HEK293 (cell line): Measurements from ENCODE around the gene SNAPC5.

Experiments
- CTCF ChIA-PET: fragments of 350-600 bp; formaldehyde crosslinking; extraction: SDS; loops from one replicate; lab custom pipeline; 2021; ENCODE audit warnings: antibody characterized with exemption; lab: Yijun Ruan, JAX
- POLR2A ChIA-PET: fragments of 300-600 bp; formaldehyde crosslinking; extraction: SDS; loops from one replicate; lab custom pipeline; 2020; ENCODE audit warnings: antibody characterized with exemption, inconsistent platforms; lab: Yijun Ruan, JAX
- H3K27ac ChIP-seq: fragments of 200-500 bp; sonication (Bioruptor generic); 2 replicates; pipeline ENCODE4 v1.5.1; 2014; ENCODE audit warnings: low read depth, low read length, control low read depth, inconsistent platforms; ENCODE audit errors: extremely low read depth
- H3K36me3 ChIP-seq, 2 experiments: fragments of 200-500 bp in 1 of 2; sonication (Bioruptor generic) in 1 of 2; 1 replicate in 1 of 2; 2 replicates in 1 of 2; pipeline ENCODE4 v1.5.1; 2014 to 2017; ENCODE audit warnings: inconsistent platforms in 2 of 2, low read length in 2 of 2; ENCODE audit not compliant: control insufficient read depth in 2 of 2, insufficient read depth in 1 of 2
- H3K4me1 ChIP-seq: fragments of 200-500 bp; sonication (Bioruptor generic); 2 replicates; pipeline ENCODE4 v1.5.1; 2014; ENCODE audit warnings: mild to moderate bottlenecking, low read length, inconsistent platforms; ENCODE audit not compliant: control insufficient read depth, insufficient read depth
- H3K4me3 ChIP-seq: 2 replicates; pipeline ENCODE4 v1.5.1; 2011; ENCODE audit warnings: low read depth, mild to moderate bottlenecking, control low read depth, low read length, moderate library complexity
- H3K9me3 ChIP-seq: fragments of 200-500 bp; sonication (Bioruptor generic); 2 replicates; pipeline ENCODE4 v1.5.1; 2014; ENCODE audit warnings: low read depth, low read length, inconsistent platforms; ENCODE audit not compliant: control insufficient read depth, insufficient read depth
- HOXA7 ChIP-seq: sonication (generic); formaldehyde crosslinking; IDR thresholded peaks from 2 replicates; pipeline ENCODE4 v1.8.1; 2022; ENCODE audit warnings: missing genetic modification reagents, borderline replicate concordance
- KLF16 ChIP-seq: fragments of 450-650 bp; formaldehyde crosslinking; IDR thresholded peaks from 2 replicates; pipeline ENCODE4 v1.5.1; 2017; ENCODE audit warnings: missing biosample characterization, missing genetic modification characterization
- ZBTB17 ChIP-seq: fragments of 450-650 bp; formaldehyde crosslinking; IDR thresholded peaks from 2 replicates; pipeline ENCODE4 v1.5.1; 2016; ENCODE audit warnings: missing biosample characterization, missing genetic modification characterization
- ZBTB44 ChIP-seq: fragments of 450-650 bp; IDR thresholded peaks from 2 replicates; pipeline ENCODE4 v1.5.1; 2018; ENCODE audit warnings: missing biosample characterization, mild to moderate bottlenecking, missing genetic modification characterization
- ZNF138 ChIP-seq: fragments of 450-650 bp; formaldehyde crosslinking; IDR thresholded peaks from 2 replicates; pipeline ENCODE4 v1.5.1; 2016; ENCODE audit warnings: missing biosample characterization, missing genetic modification characterization, borderline replicate concordance
- ZNF175 ChIP-seq: fragments of 450-650 bp; formaldehyde crosslinking; IDR thresholded peaks from 2 replicates; pipeline ENCODE4 v1.5.1; 2016; ENCODE audit warnings: missing biosample characterization, missing genetic modification characterization
- ZNF2 ChIP-seq: fragments of 450-650 bp; formaldehyde crosslinking; IDR thresholded peaks from 2 replicates; pipeline ENCODE4 v1.5.1; 2016; ENCODE audit warnings: missing biosample characterization, missing genetic modification characterization
- ZNF354C ChIP-seq: fragments of 450-650 bp; formaldehyde crosslinking; IDR thresholded peaks from 2 replicates; pipeline ENCODE4 v1.5.1; 2016; ENCODE audit warnings: missing biosample characterization, missing genetic modification characterization, low read depth, borderline replicate concordance
- ZNF362 ChIP-seq: fragments of 450-650 bp; formaldehyde crosslinking; IDR thresholded peaks from 2 replicates; pipeline ENCODE4 v1.5.1; 2016; ENCODE audit warnings: missing biosample characterization, missing genetic modification characterization
- ZNF561 ChIP-seq: fragments of 450-650 bp; IDR thresholded peaks from 2 replicates; pipeline ENCODE4 v1.5.1; 2018; ENCODE audit warnings: missing biosample characterization, missing genetic modification characterization, borderline replicate concordance
- ZNF571 ChIP-seq: fragments of 450-650 bp; formaldehyde crosslinking; IDR thresholded peaks from 2 replicates; pipeline ENCODE4 v1.5.0; 2017; ENCODE audit warnings: missing biosample characterization, missing genetic modification characterization
- ZNF629 ChIP-seq: fragments of 450-650 bp; formaldehyde crosslinking; IDR thresholded peaks from 2 replicates; pipeline ENCODE4 v1.5.1; 2017; ENCODE audit warnings: missing biosample characterization, missing genetic modification characterization
- ZNF654 ChIP-seq: fragments of 450-650 bp; formaldehyde crosslinking; IDR thresholded peaks from 2 replicates; pipeline ENCODE4 v1.5.1; 2016; ENCODE audit warnings: low read depth, missing biosample characterization, missing genetic modification characterization
- ZNF660 ChIP-seq: fragments of 450-650 bp; IDR thresholded peaks from 2 replicates; pipeline ENCODE4 v1.5.1; 2018; ENCODE audit warnings: missing biosample characterization, mild to moderate bottlenecking, missing genetic modification characterization
- ZNF670 ChIP-seq: fragments of 450-650 bp; formaldehyde crosslinking; IDR thresholded peaks from 2 replicates; pipeline ENCODE4 v1.5.1; 2016; ENCODE audit warnings: missing biosample characterization, missing genetic modification characterization, low read depth
- ZNF701 ChIP-seq: fragments of 450-650 bp; formaldehyde crosslinking; IDR thresholded peaks from 2 replicates; pipeline ENCODE4 v1.5.1; 2016; ENCODE audit warnings: missing biosample characterization, missing genetic modification characterization
- ZNF707 ChIP-seq: fragments of 450-650 bp; formaldehyde crosslinking; IDR thresholded peaks from 2 replicates; pipeline ENCODE4 v1.5.1; 2016; ENCODE audit warnings: missing biosample characterization, missing genetic modification characterization
- ZNF768 ChIP-seq: fragments of 450-650 bp; formaldehyde crosslinking; IDR thresholded peaks from 2 replicates; pipeline ENCODE4 v1.5.1; 2018; ENCODE audit warnings: missing biosample characterization, mild to moderate bottlenecking, missing genetic modification characterization
- TF ChIP-seq, protein P1 (sequence below): fragments of 450-650 bp; formaldehyde crosslinking; IDR thresholded peaks from 2 replicates; pipeline ENCODE4 v1.5.1; 2017; ENCODE audit warnings: missing biosample characterization, missing genetic modification characterization
- TF ChIP-seq, protein P2 (sequence below): IDR thresholded peaks from 2 replicates; pipeline ENCODE4 v1.6.1; 2011; ENCODE audit warnings: mild to moderate bottlenecking, low read depth, low read length, borderline replicate concordance
- TF ChIP-seq, protein P3 (sequence below): fragments of 450-650 bp; IDR thresholded peaks from 2 replicates; pipeline ENCODE4 v1.5.1; 2018; ENCODE audit warnings: missing biosample characterization, missing genetic modification characterization

The SNAPC5 gene

GRCh38 chr15:66498501-66499386 lies 1.2 kb upstream of the SNAPC5 start (continued):
- TF ChIP-seq KLF16 (no peak), ZNF561 (tag by site-specific recombination) (0 out of 2 replicates have a peak, but pooled peaks have one; percentile 34), ZNF571 (tag by site-specific recombination) (no peak), ZNF354C (tag by site-specific recombination) (no peak), ZNF670 (tag by site-specific recombination) (no peak), ZNF175 (tag by site-specific recombination) (no peak), ZNF660 (peak; percentile 99), ZNF362 (no peak; the same call in 1 of the 2 replicates), ZNF654 (tag by site-specific recombination) (peak; percentile 64), ZBTB44 (tag by site-specific recombination) (peak; percentile 40; the same call in 1 of the 2 replicates), ZNF701 (no peak), HOXA7 (CRISPR knock-in tag) (no peak), ZNF2 (tag by site-specific recombination) (peak; percentile 65)
- TF ChIP-seq, protein P1, sequence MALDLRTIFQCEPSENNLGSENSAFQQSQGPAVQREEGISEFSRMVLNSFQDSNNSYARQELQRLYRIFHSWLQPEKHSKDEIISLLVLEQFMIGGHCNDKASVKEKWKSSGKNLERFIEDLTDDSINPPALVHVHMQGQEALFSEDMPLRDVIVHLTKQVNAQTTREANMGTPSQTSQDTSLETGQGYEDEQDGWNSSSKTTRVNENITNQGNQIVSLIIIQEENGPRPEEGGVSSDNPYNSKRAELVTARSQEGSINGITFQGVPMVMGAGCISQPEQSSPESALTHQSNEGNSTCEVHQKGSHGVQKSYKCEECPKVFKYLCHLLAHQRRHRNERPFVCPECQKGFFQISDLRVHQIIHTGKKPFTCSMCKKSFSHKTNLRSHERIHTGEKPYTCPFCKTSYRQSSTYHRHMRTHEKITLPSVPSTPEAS (tag by site-specific recombination) = no peak
- TF ChIP-seq, protein P2, sequence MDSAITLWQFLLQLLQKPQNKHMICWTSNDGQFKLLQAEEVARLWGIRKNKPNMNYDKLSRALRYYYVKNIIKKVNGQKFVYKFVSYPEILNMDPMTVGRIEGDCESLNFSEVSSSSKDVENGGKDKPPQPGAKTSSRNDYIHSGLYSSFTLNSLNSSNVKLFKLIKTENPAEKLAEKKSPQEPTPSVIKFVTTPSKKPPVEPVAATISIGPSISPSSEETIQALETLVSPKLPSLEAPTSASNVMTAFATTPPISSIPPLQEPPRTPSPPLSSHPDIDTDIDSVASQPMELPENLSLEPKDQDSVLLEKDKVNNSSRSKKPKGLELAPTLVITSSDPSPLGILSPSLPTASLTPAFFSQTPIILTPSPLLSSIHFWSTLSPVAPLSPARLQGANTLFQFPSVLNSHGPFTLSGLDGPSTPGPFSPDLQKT = no peak

DNA sequence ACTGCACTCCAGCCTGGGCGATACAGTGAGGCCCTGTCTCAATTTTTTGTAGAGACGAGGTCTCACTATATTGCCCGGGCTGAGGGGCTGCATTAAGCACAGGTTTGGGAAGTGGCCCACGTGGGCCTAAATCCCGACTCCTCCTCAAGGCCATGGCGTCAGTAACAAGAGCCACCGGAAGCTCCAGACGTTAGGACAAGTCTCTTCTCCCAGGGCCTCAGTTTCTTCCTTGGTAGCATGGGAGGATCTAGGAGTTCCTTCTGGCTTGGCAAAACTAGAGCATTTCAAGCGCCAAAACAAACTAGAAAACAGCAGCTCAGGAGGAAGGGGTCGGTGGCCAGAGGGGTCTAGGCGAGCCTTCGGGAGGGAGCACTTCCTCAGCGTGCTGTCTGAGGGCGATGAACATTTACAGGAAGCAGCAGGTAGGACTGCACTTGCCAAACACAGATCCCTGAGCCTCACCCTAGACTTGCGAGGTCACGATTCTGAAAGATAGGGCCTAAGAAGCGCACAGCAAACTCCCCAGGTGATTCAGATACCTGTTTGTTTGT lies 536 bp downstream of the SNAPC5 start:
- H3K9me3 ChIP-seq = no peaks in the 10 kb centered on the region
- peaks cover 79 to 95% of the 10 kb centered on the region in 2 experiments for H3K36me3 ChIP-seq
- CTCF ChIA-PET = interaction anchor here (0.6 to 3.2 kb wide), 24 partner anchors 8 to 684 kb away, joined by 3 to 58 read pairs (median 8); partner anchors contain the start of genes MAP2K1 and ZWILCH

GRCh38 chr15:66494262-66494661 lies 3.3 kb downstream of the SNAPC5 start:
- peaks cover 2% of the 10 kb centered on the region; the same call in 1 of the 2 replicates for H3K4me1 ChIP-seq
- peaks cover 72 to 93% of the 10 kb centered on the region in 2 experiments for H3K36me3 ChIP-seq
- H3K4me3 ChIP-seq = no peak overlapping the region
- TF ChIP-seq, protein P3, sequence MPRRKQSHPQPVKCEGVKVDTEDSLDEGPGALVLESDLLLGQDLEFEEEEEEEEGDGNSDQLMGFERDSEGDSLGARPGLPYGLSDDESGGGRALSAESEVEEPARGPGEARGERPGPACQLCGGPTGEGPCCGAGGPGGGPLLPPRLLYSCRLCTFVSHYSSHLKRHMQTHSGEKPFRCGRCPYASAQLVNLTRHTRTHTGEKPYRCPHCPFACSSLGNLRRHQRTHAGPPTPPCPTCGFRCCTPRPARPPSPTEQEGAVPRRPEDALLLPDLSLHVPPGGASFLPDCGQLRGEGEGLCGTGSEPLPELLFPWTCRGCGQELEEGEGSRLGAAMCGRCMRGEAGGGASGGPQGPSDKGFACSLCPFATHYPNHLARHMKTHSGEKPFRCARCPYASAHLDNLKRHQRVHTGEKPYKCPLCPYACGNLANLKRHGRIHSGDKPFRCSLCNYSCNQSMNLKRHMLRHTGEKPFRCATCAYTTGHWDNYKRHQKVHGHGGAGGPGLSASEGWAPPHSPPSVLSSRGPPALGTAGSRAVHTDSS = peak; percentile 71; the same call in 1 of the 2 replicates
- no peak for TF ChIP-seq ZNF138
- TF ChIP-seq ZBTB17 (tag by site-specific recombination) = 0 out of 2 replicates have a peak, but pooled peaks have one; percentile 15
- TF ChIP-seq, all 188 proteins: peak for 2
- ChIA-PET POLR2A (interaction anchor here (1.1 kb wide), 1 partner anchor 9 kb away, joined by 4 read pairs; no protein-coding TSS in a partner anchor), CTCF (interaction anchor here (0.8 kb wide), 1 partner anchor 1175 kb away, joined by 3 read pairs; no protein-coding TSS in a partner anchor)
- no peak overlapping the region for H3K27ac ChIP-seq
- no peaks in the 10 kb centered on the region for H3K9me3 ChIP-seq

More for the DNA sequence above, 536 bp downstream of the SNAPC5 start:
- H3K4me3 ChIP-seq = peak overlapping the region; percentile 75
- peaks cover 2% of the 10 kb centered on the region; the same call in 1 of the 2 replicates for H3K4me1 ChIP-seq
- peak overlapping the region; percentile 65 for H3K27ac ChIP-seq
- POLR2A ChIA-PET = interaction anchor here (0.6 to 3.5 kb wide), 6 partner anchors 8 to 119 kb away, joined by 3 to 26 read pairs (median 7); partner anchors contain the start of gene MAP2K1
- TF ChIP-seq ZNF707 = no peak
- TF ChIP-seq ZNF768 (tag by site-specific recombination) = 0 out of 2 replicates have a peak, but pooled peaks have one; percentile 9
- TF ChIP-seq ZNF629 = no peak
